Measurements from ENCODE around the gene SUGP2.

- TF ChIP-seq ZNF24 (IDR thresholded peaks at IDR 0.05) (peak; percentile 93), POLR2A (conservative IDR thresholded peaks at IDR 0.05) (no peak; the same call in 1 of the 2 replicates), SIRT6 (IDR thresholded peaks at IDR 0.05; ENCODE audit: low read depth, low read length) (no peak), GABPA (tag; conservative IDR thresholded peaks at IDR 0.05; ENCODE audit: low read depth) (no peak), ZBTB8A (IDR thresholded peaks at IDR 0.05; ENCODE audit: partially characterized antibody) (no peak), FOXM1 (IDR thresholded peaks at IDR 0.05; ENCODE audit: low read depth) (no peak), FOXM1 (CRISPR knock-in tag; IDR thresholded peaks at IDR 0.05; ENCODE audit: low read depth) (no peak), CTCF (IDR thresholded peaks at IDR 0.05 in 2 of 3, conservative IDR thresholded peaks at IDR 0.05 in 1 of 3; ENCODE audit: insufficient read depth in 2 of 3, low read depth in 1 of 3, low read length in 3 of 3) (no peak), POLR2AphosphoS2 (IDR thresholded peaks at IDR 0.05; ENCODE audit: low read length) (no peak), EP300 (IDR thresholded peaks at IDR 0.05; ENCODE audit: low read length) (peak; percentile 70), EZH2 (IDR thresholded peaks at IDR 0.05; ENCODE audit: borderline replicate concordance, low read depth, low read length) (no peak), ZNF740 (CRISPR knock-in tag; IDR thresholded peaks at IDR 0.05) (no peak), ZNF740 (tag; IDR thresholded peaks at IDR 0.05) (no peak)
These were observed 25.9 kb upstream of the SUGP2 start for GRCh38 chr19:19059018-19059836.

Measured in K562 (cell line).